HG03442 (cell line): ENCODE data around the gene LRRC28.

Experiments
- ATAC-seq: cut with Tn5 transposase; IDR thresholded peaks from one replicate; pipeline ENCODE4 v1.9.1; 2021; ENCODE audit warnings: mild to moderate bottlenecking, moderate library complexity; ENCODE audit not compliant: unreplicated experiment

The LRRC28 gene

DNA sequence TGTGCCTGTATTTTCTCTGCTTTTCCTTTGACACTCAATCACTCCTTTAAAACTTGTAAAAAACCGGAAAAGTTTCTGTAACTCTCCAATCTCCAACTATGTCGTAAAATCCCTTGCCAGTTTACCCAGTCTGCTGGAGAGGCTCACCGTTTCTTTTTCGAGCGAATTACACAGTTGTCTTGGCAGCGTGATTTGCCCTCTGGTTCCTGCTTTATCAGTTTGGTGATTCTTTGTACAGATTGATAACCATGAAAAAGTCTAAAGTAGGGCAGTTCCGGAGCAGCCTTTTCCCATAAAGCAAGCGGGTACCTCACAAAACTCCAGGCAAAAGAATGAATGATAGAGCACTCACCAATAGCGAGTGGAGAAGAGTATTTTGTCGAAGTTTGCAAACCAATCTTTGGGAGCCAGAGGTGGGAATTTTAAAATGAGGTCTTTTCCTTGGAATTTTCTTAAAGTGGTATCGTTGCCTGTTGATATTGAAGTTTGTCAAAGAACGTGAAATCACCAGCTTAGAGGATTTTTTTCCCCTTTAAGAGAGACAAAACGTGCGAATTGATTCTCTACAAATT lies 1.9 kb upstream of the LRRC28 start, which contains the start of gene TTC23:
TTC23 (minus strand) TSS at position 312 of the 572 bp plus-strand sequence. CDS start 20,869 bp downstream, outside the sequence.
- no peak for ATAC-seq

DNA sequence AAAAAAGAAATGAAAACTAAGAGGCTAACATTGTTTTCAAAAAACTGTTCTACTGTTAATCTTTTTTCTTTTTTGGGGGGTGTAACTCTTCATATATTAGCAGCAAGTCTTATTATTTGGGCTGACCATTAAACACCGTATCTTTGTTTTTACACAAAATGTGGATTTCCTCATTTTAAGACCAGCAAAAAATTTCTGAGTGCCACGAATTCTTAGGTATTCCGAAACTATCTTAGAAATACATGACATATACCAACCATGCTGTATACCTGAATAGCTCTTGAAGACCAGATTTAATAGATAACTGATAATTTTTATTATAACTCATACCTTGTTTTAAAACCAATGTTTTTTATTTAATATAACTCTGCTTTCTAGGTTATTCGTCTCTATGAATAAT lies 1.3 kb upstream of the LRRC28 start:
- no peak for ATAC-seq

DNA sequence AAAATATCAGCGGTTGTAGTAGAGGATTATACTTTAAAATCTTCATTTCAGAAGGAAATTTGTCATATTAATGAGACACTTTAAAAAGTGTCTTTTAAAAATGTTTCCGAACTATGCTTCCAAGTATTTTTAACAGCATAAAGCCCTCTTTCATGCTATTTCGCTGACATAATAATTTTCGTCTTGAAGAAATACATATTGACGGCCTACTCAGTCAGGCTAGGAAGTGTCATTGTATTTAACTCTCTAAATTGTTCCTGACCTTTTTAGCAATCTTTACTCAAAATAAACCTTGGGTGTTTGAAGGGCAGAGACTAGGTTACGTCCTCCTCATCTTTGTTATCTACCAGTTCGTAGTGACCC lies 806 bp upstream of the LRRC28 start:
- ATAC-seq: no peak

DNA sequence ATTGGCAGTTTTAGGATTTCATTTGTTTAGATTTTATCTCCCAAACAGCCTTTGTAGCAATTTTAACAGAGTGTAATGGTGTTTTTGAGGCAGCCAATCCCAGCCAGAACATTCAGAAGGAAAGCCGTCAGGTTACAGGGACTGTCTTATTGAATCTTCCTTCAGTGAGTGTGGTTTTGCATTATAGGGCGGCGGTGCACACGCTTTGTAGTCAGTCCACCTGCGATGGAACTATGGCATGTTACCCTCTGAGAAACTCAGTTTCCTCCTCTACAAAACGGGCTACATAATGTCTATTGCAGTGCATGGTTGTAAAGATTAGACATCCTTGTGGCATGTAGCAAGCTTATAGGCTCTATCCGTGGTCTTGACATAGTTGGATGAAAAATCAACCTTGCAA lies 1.0 kb downstream of the LRRC28 start:
- ATAC-seq: no peak

DNA sequence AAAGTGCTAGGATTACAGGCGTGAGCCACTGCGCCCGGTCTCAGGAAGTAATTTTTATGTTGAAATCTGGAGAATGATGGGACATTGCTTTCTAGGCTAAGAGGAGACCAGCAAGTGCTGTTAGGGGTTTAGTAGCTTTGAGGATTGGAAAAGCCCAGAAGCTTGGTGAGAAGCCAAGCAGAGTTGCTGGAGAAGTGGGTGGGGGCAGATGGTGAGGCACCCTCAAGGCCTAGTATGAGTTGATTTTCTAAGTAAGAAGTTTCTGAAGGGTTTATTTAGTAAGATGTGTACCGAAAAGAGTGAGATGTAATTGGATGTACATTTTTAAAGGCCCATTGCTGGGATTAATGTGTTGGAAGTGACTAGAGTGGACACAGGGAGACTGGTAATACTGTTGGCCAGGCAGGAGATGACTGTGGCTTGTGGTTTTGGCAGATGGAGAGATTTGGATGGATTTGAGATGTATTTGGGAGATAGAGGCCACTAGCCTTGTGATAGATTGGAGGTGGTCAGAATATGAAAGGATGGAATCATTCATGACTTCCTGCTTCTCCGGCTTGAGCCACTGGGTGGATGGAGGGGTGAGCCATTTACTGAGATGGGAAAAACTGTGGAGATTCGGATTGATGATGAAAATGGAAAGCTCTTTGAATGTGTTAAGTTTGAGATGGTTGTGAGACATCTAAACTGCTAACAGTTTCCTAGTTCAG lies 2.3 kb downstream of the LRRC28 start:
- no peak for ATAC-seq

DNA sequence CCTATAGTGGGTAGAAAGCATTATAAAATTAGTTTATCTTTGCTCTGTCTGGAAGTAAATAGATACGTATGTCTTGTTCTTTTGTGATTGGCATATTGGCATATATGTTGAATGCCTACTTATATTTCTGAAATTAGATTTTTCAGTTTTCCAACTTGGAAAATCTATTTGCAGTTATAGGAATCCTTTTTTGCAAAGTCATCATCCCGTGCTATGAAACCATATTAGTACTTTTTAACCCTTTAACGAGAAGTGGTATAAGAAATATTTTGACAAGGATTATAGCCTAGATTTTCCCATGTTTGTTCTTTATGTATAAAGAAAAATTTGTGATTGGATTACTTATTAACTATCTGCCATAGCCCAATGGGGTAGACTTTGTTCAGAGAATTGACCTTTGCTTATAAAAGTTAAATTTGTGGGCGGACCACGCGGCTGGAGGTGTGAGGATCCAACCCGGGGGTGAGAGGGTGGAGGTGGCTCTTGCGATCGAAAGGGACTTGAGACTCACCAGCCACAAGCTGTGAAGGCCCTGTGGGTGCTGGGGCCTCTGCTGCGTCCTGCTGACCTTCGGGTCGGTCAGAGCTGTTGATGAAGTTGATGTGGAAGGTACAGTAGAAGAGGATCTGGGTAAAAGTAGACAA lies 5.9 kb downstream of the LRRC28 start:
- no peak for ATAC-seq

DNA sequence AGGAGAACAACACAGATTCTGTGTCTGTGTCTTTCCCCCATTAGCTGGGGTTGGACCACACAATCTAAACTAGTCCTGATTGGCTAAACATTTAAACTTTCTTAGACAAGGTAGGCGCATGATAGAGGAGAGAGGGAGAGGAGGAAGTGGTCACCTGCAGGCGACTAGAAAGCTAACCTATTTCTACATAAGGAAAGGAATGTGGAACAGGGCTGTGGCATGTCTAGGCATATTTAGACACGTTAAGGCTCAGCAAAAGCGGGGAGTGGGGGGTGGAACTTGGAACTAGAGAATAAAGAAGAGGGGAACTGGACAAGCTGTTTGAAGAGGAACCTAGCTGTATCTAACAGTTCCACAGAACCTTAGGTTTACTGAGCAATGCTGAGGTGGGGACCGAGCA lies 12.8 kb downstream of the LRRC28 start:
- no peak for ATAC-seq

DNA sequence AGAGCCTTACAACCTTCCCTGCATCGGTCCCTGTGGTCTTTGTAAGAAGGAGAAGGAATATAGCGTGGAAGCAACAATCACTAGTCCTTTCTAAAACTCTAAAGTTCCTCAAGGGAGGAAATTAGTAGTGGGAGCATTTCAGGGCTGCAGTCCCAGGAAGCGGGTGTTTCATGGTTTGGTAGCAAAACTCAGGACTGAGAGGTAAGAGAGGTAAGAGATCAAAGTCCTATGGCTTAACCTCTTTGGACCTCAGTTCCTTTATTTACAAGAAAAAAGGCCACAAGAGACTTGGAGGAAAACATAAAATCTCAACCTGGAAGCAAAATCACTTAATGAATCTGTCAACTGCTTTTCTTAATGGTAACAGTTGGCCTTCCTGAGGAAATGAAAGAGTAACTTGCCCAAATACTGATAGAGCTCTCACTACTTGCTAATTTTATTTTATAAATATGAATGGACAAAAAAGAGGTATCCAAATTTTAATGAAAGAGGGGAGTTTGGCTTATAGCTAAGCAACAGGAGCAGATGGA lies 14.3 kb downstream of the LRRC28 start:
- no peak for ATAC-seq

DNA sequence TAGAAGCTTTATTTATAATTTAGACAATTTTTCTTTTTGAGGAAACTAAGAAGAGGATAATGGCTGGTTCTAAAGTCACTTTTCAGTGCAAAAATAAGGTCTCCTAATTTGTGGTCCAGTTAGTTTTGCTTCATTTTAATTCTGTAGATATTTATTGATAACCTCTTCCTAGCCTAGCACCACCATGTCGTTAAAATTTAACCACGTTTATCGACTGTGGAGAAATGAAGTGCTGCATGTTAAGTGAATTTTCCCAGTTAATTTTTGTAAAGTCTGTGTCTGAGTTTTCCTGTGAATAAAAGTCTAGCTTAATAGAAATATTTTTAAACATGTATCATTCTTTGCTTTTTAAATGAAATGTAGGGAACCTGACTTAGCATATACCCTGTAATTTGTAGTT lies 16.7 kb downstream of the LRRC28 start:
- no peak for ATAC-seq

DNA sequence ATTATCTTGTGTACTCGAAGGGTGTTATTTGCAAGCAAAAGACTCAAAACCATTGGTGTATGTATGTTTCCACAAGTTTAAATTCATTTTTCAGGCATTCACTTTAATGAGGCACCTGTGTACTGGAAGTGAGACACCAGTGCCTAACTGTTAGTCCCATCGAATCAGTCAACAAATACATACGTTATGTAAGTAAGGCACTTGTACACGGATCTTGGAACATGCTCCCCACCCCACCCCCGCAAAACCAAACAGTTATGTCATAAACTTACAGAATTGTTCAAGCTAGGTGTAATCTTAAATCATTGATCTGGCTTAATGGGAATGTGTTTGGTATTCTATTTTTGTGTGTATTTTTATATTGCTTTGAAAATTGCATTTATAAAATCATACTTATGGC lies 17.1 kb downstream of the LRRC28 start:
- no peak for ATAC-seq

DNA sequence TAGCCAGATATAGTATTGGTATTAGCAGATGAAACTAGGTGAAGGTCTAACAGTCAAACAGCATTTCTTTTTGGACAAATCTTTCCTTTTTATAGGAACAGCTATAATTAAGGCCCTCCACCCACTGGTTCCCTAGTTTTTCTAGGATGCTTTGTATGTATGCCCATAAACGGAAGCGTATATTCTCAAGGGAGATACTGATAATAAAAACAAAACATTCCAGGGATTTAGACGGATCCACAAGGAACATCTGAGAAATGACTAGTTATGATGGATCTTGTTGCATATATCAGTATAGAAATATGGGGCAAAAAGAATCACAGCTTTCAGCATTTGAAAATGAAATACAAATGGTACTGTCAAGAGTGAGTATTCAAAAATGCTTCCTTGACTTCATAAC lies 22.5 kb downstream of the LRRC28 start:
- no peak for ATAC-seq

DNA sequence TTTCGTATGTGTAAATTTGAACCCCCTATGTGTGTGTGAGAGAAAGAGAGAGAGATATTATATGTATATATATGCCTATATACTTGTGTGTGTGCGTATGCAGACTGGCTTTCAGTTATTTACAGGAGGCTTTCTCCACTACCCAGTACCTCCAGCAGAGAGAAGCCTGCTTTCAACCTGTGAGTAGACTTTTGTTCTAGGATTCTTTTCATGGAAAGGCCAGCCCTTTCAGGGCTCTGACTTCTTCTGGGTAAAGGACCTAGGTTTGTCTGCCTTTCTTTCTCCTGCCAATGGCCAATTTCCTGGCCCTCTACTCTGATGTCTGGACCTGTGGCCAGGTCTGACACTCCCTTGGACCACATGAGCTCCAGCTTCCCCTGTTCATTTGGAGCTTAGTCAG lies 23.8 kb downstream of the LRRC28 start:
- ATAC-seq: no peak

DNA sequence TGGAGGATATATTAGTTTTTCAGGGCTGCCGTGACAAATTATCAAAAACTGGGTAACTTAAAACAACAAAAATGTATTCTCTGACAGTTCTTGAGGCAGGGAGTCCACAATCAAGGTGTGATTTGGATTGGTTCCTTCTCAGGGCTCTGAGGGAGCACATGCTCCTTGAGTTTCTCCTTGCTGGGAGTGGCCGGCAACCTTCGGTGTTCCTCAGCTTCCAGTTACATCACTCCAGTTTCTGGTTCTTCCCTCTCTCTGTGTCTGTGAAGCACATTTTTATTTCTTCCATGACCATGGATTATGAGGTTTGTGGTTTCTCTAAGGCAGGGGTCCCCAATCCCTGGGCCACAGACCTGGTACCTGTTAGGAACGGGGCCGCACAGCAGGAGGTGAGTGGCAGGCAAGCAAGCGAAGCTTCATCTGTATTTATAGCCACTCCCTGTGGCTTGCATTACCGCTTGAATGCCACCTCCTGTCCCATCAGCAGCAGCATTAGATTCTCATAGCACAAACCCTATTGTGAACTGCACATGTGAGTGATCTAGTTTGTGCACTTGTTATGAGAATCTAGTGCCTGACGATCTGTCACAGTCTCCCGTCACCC lies 24.3 kb downstream of the LRRC28 start:
- no peak for ATAC-seq

DNA sequence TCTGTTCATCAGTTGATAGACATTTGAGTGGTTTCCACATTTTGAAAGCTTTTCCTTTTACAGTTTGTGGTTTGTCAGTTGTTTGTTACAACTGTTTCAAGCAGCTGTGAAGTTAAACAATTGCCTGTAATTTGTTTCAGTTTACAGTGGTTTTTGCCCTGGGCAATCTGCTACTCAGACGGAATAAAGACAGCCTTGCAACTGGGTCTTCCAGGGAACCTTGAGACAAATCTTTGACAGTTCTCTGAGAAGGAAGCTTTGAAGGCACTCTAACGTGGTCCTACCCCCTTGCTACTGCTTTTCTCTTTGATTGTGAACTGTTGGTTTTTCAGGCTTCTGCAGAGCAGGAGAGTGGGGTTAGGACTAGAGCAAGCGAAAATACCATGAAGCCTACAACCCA lies 28.0 kb downstream of the LRRC28 start:
- ATAC-seq: no peak

DNA sequence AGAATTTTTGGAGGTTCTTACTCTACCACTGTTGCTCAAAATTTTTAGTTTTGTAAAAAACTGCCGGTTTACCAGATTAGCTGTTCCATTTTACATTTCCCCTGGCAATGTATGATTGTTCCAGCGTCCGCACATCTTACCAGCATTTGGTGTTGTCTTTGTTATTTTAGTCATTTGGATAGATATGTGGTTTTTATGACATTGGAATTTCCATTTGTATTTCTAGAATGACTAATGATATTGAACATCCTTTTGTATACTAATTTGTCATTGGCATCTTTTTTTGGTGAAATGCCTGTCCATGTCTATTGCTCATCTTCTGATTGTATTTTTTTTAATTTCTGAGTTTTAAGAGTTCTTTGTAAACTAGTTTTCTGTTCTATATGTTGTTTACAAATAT lies 28.5 kb downstream of the LRRC28 start:
- no peak for ATAC-seq

DNA sequence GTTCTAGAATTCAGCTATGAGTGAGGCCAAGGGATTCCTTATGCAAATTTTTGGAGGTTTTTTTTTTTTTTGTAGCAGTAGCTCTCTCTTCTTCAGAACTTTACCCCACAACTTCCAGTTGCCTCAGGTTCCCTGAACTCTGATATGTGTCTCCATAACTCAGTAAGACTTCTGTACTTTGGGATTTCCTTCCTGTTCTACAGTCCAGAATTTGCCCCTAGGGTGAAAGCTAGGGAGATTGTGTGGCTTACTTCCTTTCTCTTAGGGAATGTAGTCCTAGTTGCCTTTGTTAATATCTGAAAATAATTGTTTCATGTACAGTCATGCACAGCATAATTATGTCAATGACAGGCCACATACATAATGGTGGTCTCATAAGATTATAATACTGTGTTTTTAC lies 30.8 kb downstream of the LRRC28 start:
- no peak for ATAC-seq

DNA sequence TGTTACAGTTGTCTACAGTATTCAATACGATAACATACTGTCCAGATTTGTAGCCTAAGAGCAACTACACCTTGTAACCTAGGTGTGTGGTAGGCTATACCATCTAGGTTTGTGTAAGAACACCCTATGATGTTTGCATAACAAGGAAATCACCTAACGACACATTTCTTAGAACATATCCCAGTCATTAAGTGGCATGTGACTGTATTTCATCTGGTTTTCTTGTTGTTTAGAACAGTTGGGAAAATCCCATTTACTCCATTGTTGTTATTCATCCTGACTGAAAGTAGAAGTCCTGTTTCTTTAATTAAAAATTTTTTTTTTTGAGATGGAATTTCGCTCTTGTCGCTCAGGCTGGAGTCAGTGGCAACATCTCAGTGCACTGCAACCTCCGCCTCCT lies 31.3 kb downstream of the LRRC28 start:
- ATAC-seq: no peak

DNA sequence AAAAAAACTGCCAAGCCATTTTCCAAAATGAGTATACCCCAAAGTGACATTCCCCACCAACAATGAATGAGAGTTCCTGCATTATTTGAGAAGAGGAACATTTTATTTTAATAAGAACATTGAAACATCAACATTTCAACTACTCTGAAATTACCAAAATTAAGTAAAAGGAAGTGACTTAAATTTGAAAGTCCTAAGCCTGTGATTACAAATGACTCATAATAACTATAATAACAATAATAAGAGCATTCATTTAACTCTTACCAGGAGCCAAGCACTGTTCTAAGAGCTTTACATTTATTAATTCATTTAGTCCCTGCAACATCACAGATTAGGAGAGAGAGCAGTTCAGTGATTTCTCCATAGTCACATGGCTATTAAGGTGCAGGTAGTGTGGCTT lies 32.4 kb downstream of the LRRC28 start:
- no peak for ATAC-seq

DNA sequence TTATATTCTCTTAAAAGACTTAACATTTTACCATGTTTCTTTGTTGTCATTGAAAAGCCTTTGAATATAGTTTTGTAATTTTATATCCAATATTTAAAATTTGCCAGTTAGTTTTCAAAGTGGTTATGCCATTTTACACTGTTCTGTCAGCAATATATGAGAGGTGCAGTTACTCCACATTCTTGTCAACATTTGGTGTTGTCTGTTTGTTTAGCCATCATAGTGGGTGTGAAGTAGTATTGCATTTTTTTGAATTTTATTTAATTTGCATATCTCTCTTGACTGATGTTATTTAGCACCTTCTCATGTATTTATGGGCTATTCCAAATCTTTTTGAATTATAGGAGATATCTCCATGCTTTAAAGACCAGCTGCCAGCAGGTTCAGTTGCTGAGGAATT lies 40.4 kb downstream of the LRRC28 start:
- ATAC-seq: no peak

DNA sequence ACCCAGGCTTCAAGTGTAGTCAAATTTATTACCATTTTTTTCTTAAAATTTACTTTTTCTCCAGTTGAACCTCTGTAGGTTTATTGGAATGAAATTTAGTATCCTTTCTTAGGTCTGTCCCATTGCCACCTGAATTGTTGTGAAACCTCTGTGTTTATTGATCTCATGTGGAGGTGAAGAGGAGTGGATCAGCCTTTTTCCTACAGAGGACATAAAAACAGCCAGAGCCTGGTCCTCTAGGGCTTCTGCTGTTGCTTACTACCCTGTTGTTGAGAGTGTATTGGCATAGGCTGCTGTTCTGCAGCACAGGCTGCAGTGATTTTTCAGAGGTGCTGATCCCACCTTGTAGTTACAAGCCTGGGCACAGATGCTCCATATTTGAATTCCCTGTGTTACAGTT lies 44.6 kb downstream of the LRRC28 start:
- no peak for ATAC-seq

DNA sequence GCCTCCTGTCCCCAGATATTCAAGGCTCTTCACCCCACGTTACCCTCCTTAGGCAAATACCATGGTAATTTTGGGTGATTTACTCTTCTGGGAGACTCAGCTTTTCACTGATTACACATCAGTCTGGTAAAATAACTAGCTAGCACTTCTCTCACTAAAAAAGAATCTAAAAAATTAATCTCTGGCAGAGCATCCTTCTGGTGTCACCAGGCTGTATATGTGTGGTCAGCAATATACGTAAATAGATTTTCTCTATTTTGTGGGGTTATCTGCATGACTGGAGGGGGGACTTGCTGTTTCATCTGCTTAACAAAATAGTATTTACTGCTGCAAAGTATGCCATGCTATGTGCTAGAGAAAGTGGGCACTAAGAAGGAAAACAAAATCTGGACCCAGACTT lies 45.1 kb downstream of the LRRC28 start:
- no peak for ATAC-seq

DNA sequence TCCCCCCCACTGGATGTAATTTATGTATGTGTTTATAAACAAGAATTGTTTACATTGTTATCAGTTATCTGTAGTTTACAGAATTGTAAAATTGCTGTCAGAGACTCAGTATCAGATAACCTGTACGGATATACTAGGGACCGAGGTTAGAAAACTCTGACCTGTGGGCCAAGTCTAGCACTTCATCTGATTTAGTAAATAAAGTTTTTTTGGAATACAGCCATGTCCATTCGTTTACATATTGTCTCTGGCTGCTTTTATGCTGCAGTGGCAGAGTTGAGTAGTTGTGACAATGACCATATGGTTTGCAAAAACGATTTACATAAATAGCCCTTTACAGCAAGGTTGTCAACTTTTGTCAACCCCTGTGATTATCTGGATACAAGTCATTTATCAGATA lies 52.6 kb downstream of the LRRC28 start:
- ATAC-seq: no peak
